Left cardiac atrium (tissue), 2 donors: Measurements from ENCODE around the gene STK31. TPM values are rescaled to one million over a fixed set of nuclear protein-coding genes. Genes with fewer than 3 reads are reported as not detected.

Source experiments
- total RNA-seq, 2 donors: library from RNA; stranded (reverse); fragmentation: NEBNext Ultra II Directional; extraction: Animal tissue kit (Norgen Biotek cat#: 25700); gene quantifications; one replicate each; pipeline ENCODE4 v1.2.1, GENCODE V29; 2021
- donor health status: DM: no; HTN: yes; CAD: no; lungs with severe emphysema.
- donor health status: DM: yes; HTN: yes; CAD: no.

STK31 gene
- total RNA-seq, 2 donors from 2014 or later: 0.06 to 0.21 TPM

Other genes with a start within 250 kb of the STK31 start
- under 1 TPM; 0.15 to 0.60 TPM for gene IGF2BP3, start 239.7 kb upstream of the STK31 start, total RNA-seq
- gene TRA2A, start 178.2 kb upstream of the STK31 start, total RNA-seq: 10 to 100 TPM; 33.1 to 39.7 TPM
- 10 to 100 TPM in 1 of 2 donors, 1 to 10 TPM in 1; 8.4 to 10.9 TPM for gene CCDC126, start 112.8 kb upstream of the STK31 start, total RNA-seq
- 1 to 10 TPM; 3.0 to 4.1 TPM for gene FAM221A, start 30.0 kb upstream of the STK31 start, total RNA-seq